Heart left ventricle (tissue), 13 donors: ENCODE results near the gene CACNA1F.

ENCODE experiments used
- CTCF ChIP-seq, 12 donors: fragments of 200-600 bp; sonication (generic) in 4 of 12; IDR thresholded peaks; one replicate each; pipeline versions ENCODE4 v1.5.0 to v1.8.0; 2018 to 2022; ENCODE audit warnings: antibody characterized with exemption in 12 of 12, mild to moderate bottlenecking in 5 of 12
- POLR2A ChIP-seq, 2 donors: fragments of 450-650 bp; IDR thresholded peaks; one replicate each; pipeline ENCODE4 v1.6.1; 2017; ENCODE audit warnings: antibody characterized with exemption in 2 of 2, mild to moderate bottlenecking in 2 of 2, moderate library complexity in 2 of 2
- donor health status: ischemic (EF 13 %, LVEDD 7.1; RV severe dilation, severe dysfunction).
- donor health status: DM: no; HTN: yes; CAD: no.
- donor health status: DM: no; HTN: no; CAD: no.
- donor health status: ischemic (EF 25% LVEDD 6.9; RV normal size, moderate dysfunction).
- donor health status: ischemic (EF 25% LVEDD 5.7; RV mildly dilated, moderate dysfunction).
- donor health status: ischemic (EF 35%, LVEDD 5.7; RV mildly dilated, moderate dysfunction).
- donor health status: nonischemic (EF 11% LVEDD 7.7; RV severe dilation, severe dysfunction).
- donor health status: DM: yes; HTN: yes; CAD: no.
- donor health status: PGD.
- donor health status: ischemic (EF 29% LVEDD 5.4; RV normal size, mild dysfunction).
- donor health status: nonischemic (EF 23%, LVEDD 6.1; RV moderate dilation, normal function).

DNA sequence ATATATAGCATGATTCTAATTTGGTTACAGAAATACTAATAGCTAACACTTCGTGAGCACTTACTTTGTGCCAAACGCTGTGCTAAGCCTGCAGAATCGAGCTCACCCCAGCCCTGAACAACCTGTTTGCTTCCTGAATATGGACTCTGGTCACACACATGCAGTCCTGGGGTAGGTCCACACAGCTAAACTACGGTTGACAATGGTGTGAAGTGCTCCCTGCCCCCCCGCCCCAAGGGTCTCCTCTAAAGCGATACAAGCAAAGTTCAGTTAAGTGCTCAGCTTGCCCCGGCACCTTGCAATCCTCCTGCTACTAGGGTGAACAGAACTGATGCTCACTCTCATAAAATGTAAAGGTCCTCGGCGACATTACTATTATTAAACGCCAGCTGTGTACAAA lies 30.5 kb upstream of the CACNA1F start:
- TF ChIP-seq CTCF (IDR thresholded peaks at IDR 0.05) (no peak), POLR2A (IDR thresholded peaks at IDR 0.05) (no peak)
